HG03571 (cell line): ENCODE data around the gene ATG4D.

ENCODE experiments used
- ATAC-seq: cut with Tn5 transposase; IDR thresholded peaks from one replicate; pipeline ENCODE4 v1.9.1; 2021; ENCODE audit not compliant: unreplicated experiment

The ATG4D gene

GRCh38 chr19:10574462-10574861, 30.8 kb downstream of the ATG4D start:
- ATAC-seq = no peak

- ATAC-seq = no peak
These were observed 31.5 kb downstream of the ATG4D start for GRCh38 chr19:10575011-10575716.

GRCh38 chr19:10577951-10578350, 34.2 kb downstream of the ATG4D start:
- ATAC-seq = no peak

- ATAC-seq = no peak
These were observed 37.4 kb downstream of the ATG4D start for GRCh38 chr19:10580979-10581631.

GRCh38 chr19:10582091-10582490, 38.4 kb downstream of the ATG4D start:
- ATAC-seq = no peak

- no peak for ATAC-seq
These were observed 39.5 kb downstream of the ATG4D start for GRCh38 chr19:10583036-10583776.

GRCh38 chr19:10586396-10586795, 42.7 kb downstream of the ATG4D start:
- ATAC-seq = no peak

GRCh38 chr19:10587022-10587838, 43.5 kb downstream of the ATG4D start, which contains the start of gene AP1M2:
TSS of gene AP1M2 (minus strand) at chr19:10587312. CDS start at chr19:10587231, 81 bp downstream.
- ATAC-seq = no peak

- no peak for ATAC-seq
These were observed 44.1 kb downstream of the ATG4D start for GRCh38 chr19:10587839-10588150.

- ATAC-seq = no peak
These were observed 49.4 kb downstream of the ATG4D start for GRCh38 chr19:10593148-10593547.

GRCh38 chr19:10593820-10594637, 50.3 kb downstream of the ATG4D start:
- ATAC-seq = no peak

- no peak for ATAC-seq
These were observed 56.4 kb downstream of the ATG4D start for GRCh38 chr19:10600149-10600548.

- ATAC-seq = no peak
These were observed 58.3 kb downstream of the ATG4D start for GRCh38 chr19:10601999-10602329.

GRCh38 chr19:10602330-10603083, 58.8 kb downstream of the ATG4D start:
- ATAC-seq = peak; percentile 47
